Stimulated activated CD4-positive, alpha-beta T cell treated with anti-CD3 and anti-CD28 coated beads, Interleukin-1b, Interleukin-23, amount 100 ng/mL, for 1 hour (primary cell): ENCODE measurements around the gene NOL4L.
"Not testable (repeated sequence)": the region's sequence is repeated elsewhere in the genome, so short reads cannot be mapped to it uniquely, and the experiment has no call there.

ENCODE experiments used
- DNase-seq, 2 donors: peaks; one replicate each; pipeline ENCODE4 v3.0.0-alpha.2; 2020; ENCODE audit warnings: low read depth in 2 of 2

Gene NOL4L

DNA sequence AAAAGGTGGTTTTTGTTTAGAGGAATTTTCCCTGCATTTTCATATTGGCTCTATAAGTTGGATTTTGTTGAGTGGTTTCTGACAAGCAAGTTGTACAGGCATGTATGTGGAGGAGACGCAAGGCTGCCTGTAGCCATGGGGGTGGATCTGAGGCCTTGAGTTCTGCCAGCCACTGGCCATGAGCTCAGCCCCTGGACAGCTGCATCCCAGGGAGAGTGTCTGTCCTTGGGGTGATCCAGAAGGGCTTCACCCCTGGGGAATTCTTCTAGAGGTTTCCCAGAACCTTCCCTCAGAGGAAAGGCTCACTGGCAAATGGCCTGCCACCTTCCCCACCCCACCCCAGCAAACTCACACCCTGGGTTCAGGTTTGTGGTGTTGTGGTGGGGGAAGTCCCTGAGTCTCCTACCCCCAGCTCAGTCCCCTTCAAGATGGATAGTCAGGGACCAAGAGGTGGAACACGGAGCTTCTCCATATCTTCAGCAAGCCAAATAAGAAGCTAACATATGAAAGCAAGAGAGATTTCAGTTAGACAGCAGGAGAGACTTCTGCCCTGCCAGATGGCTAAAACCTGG lies 11.6 kb upstream of the NOL4L start:
- DNase-seq = no peak

DNA sequence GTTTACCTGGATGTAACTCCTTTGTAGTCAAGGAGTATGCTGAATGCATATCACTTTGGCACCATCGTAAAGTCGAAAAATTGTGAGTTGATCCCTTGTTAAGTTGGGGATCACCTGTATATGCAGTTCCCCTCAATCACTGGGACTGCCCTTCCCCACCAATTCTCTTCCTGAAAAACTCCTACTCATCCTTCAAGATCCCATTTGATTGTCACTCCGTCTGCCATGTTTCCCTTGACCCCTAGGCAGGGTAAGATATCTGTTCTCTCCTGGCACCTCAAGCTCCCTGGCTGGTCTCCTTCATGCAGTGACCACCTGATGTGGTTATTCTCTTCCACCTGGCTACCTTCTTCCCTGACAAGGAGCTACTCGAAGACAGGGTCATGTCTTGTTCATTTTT lies 10.0 kb upstream of the NOL4L start:
- DNase-seq = no peak

DNA sequence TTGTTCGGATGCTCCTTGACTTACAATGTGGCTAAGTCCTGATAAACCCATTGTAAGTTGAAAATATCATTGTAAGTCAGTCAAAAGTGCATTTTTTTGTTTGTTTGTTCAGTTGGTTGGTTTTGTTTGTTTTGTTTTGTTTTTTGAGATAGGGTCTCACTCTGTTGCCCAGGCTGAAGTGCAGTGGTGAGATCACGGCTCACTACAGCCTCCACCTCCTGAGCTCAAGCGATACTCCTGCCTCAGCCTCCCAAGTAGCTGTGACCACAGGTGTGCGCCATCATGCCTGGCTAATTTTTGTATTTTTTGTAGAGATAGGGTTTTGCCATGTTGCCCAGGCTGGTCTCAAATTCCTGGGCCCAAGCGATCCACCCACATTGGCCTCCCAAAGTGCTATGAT lies 9.5 kb upstream of the NOL4L start:
- not testable (repeated sequence) for DNase-seq

DNA sequence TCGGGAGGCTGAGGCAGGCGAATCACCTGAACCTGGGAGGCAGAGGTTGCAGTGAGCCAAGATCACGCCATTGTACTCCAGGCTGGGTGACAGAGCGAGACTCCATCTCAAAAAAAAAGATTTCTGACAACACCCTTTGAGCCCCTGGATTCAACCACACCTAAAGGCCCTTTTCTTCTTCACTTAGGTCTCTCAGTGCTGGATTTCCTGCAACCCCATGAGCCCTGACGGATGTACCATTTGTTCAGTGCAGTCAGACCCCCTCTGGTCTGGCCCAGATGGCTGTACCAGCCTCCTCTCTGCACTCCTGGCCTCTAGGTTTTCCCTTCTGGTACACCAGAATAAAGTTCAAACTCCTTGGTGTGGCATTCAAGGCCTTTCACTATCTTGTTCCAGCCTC lies 9.1 kb upstream of the NOL4L start:
- no peak for DNase-seq

DNA sequence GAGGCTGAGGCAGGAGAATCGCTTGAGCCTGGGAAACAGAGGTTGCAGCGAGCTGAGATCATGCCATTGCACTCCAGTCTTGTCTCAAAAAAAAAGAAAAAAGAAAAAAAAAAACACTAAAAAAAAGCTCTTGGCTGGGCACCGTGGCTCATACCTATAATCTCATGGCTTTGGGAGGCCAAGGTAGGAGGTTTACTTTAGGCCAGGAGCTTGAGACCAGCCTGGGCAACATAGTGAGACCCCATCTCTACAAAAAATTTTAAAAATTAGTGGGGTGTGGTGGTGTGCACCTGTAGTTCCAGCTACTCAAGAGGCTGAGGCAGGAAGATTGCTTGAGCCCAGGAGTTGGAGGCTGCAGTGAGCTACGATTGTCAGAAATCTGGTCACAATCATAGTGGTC lies 7.5 kb upstream of the NOL4L start:
- not testable (repeated sequence) for DNase-seq

DNA sequence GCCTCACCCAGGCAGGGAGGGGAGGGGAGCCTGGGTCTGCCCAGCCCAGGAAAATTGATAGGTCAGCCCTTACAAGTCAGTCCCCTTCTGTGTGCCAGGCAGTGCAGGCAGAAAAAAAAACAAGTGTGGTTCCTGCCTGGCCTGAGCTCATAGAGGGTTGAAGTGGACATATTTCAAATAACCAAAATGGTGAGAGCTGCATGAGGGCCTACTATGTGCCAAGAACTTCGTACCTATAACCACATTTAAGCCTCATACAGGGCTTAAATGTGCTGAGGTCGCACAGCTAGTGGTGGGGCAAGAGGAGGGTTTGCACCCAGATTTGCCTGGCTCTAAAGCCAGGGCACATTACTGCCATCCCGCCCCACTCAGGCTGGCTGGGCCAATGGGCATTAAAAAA lies 6.9 kb upstream of the NOL4L start:
- DNase-seq = no peak

DNA sequence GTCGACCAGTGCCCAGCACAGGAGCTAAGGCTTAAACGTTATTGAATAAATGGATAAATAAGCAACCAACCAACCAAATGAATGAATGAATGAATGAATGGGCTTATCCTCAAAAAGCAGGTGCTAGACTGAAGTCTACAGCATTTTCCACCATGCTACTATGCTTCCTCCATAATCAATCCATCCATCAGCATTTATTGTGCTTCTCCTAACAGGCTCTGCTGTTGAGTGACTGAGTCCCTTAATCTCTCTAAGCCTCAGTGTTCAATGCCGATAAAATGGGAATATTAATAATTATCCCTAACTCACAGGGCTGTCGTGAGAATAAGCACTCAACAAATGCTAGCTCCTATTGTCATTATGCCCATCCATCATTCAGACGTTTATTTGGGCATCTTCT lies 4.6 kb upstream of the NOL4L start:
- no peak for DNase-seq

DNA sequence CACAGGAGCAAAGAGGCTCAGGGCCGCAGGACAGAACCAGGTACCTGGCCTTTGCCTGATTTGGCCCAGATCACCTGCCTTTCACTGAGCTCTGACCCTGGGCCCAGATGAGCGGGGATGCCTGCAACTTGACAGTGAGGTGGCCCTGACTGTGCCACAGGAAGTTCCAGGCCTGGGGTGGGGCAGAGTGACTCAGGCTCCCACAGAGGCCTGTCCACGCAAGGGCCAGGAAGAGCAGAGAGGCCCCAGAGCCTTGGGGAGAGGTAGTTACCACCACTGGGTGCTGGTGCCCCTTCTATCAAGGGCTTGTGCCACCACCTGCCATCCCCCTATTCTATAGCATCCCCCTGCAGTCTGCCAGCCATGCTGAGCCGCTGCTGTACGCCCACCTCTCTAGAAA lies 4.1 kb upstream of the NOL4L start:
- DNase-seq = no peak

DNA sequence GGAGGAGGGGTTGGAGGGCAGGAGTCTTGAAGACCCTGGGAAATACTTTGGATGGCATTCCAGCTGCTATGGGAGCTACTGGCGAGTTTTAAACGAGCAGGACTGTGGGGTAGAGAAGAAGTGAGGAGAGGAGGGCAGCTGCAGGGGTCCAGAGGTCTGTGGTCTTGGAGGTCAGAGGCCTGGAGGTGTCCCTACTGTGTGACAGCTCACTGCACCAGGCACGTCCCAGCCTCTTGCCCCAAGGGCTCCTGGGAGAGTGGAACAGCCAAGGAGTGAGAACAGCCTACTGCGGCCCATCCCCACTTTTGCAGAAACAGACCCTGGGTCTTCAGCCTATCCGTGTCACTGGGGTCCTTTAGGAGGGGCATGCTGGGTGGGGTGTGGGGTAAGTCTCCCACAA lies 2.9 kb upstream of the NOL4L start:
- DNase-seq = no peak

DNA sequence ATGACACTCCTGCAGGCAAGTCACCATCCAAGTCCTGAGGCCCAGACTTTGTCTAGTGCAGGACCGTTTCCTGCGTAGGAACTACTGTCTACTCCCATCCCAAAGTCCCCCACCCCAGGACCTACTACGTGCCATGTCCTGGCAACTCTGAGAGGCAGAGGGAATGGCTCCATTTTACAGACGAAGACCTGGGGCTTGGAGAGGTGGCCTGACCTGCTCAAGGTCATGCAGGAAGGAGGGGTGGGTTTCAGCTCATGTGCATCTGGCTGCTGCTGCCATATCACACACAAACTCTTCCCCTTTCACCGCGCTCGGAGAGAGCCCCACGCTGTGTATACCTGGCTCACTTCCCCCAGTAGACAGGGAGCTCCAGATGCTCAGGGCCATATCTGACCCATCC lies 1.2 kb upstream of the NOL4L start:
- DNase-seq = no peak

DNA sequence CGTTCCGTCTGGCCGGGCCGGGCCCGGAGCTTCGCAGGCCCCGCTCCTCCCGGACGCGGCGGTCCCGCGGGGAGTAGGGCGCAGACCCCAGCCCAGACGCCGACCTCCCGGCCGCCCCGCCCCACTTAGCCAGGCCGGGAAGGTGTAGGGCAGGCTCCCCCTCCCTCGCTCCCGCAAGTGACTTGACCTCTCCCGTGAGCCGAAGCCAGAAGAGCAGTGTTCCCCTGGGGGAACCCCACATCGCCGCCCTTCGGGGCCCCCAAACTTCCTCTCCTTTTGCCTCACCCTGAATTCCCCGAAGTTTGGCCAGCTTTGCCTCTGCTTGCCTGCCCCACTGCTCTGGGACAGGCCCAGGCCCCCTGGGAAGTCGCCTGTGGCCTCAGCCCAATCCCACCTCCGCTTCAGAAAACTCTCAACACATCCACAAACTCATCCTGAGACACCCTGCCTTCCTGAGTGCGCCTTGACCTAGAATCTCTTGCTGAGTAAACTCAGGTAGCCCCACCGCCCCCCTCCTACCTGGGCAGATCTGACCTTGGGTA lies 524 bp upstream of the NOL4L start:
- DNase-seq = no peak

DNA sequence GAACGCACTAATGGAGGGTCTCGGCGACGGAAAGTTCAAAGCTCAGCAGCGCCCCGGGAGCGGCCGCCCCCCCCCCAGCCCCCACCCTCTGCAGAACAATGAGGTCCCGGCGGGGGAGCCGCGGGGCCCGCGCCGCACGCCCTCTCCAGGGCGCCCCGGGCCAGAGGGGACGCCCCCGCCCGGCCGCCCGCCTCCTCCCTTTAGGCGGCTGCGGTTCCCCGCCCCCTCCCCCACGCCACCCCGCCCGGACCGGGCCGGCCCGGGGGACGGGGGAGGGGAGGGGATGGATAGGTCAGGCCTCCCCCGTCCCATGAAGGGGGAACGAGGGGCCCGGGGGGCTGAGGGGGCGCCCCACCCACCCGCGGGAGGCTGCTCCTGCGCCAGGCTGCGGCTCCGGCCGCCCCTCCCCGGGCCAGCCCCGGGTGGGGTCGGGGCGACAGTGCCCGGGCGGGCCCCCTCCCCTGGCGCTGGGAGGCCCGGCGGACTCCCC lies 1.5 kb downstream of the NOL4L start:
- DNase-seq = no peak

DNA sequence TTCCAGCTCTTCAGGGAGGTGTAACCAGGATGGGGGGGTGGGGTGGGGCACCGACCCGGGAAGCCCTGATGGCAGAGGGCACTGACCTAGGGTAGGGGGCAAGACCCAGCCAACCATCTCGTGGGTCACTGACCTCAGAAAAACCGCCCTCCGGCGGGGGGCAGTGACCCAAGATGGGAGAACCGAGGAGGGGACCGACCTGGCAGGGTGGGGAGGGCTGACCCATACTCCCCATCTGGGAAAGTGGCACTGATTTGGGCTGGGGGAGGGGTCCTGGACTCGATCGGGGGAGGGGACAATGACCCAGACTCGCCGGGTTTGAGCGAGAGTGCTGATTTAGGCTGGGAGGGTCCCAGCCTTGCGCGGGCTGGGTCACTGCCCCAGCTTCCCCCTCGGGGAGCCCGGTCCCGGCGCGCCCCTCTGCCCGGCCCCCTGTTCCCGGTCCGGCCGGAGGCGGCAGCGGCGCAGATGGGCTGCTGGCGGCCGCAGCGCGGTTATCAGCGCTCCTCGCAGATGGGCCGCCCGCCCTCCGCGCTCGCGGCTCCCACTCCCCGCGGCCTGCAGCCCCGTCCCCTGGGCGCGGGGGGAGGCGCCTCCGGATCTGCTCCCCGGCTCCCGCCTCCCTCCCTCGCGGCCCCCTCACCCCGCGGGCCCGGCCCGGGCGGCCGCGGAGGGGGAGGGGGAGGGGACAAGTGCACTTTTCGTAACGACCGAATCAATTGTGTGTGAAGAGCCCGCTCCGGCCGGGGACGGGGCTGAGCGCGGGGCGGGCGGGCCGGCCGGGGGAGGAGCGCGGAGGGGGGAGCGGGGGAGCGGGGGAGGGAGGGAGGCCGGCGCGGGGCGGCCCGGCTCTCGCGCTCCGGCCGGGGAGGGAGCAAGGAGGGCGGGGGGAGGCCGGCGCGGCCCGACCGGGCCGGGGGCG lies 2.2 kb downstream of the NOL4L start:
- no peak for DNase-seq

DNA sequence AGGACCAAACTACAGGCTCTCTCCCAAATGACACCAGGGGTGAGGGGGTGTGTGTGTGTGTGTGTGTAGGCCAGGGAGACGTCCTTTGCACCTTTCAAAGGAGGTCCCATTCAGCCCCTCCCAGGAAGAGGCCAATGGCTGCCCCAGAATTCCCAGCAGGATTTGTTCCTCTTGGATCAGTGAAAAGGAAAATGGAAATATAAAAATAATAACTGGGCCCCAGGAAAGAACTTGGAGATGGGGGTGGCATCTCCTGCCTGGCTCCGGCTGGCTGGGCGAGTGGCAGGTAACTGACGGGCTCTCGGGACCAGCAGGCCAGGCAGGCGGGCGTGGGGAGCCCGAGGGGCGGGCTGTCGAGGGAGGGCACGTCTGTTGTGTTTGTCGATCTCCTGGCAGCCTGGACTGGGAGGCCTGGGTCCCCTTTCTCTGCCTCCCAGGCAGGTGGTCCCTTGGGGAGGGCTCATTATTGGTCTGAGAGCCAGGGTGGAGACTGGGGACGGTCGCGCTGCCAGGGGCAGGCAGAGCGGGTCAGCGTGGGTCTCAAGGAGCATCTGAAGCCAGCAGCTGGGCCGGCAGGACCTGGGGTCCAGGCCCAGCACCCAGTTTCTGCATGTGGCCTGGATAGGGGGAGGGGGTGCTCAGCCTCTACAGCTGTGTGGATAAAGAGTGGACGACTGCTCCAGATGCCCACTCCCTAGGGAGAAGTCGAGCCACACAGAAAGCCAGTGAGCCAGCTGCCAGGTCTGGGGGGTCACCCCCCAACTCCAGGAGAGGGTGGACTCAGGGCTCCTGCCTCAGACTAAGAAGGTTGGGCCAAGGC lies 3.1 kb downstream of the NOL4L start:
- no peak for DNase-seq

DNA sequence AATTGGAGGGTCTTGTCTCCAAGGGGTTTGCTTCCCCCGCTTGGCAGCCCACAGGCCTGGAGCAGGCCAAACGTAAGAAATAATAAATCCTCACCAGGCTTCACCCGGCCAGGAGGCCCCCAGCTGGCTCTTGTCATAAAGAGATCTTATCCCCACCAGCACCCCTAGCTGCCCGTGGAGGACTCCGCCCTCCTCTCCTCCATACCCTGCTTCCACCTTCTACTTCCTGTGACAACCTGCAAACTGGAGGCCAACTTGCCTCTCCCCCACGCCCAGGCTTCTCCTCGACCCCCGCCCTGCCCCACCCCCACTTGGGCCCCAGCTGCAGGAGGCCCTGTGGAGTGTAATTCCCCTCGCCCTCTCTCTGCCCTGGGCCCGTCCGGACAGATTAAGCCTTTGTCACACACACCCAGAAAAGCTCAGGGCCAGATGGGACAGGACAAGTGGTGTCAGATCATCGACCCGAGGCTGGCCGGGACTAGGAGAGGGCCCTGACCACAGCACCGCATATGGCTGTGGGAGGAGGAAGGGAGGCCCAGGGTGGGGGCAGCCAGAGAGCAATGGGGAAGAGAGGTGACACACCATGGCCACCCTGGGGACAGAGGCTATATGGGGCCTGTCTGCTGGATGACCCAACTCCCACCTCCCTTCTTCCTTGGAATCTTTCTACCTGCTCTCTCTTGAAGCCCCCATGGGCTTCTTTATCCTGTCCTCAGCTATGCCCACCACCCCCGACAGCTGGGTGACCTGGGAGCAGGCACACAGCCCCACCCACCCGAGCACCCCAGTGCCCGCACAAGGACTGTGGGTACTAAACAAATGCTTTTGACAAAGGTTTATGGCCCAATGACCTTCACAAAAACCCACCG lies 3.9 kb downstream of the NOL4L start:
- no peak for DNase-seq

DNA sequence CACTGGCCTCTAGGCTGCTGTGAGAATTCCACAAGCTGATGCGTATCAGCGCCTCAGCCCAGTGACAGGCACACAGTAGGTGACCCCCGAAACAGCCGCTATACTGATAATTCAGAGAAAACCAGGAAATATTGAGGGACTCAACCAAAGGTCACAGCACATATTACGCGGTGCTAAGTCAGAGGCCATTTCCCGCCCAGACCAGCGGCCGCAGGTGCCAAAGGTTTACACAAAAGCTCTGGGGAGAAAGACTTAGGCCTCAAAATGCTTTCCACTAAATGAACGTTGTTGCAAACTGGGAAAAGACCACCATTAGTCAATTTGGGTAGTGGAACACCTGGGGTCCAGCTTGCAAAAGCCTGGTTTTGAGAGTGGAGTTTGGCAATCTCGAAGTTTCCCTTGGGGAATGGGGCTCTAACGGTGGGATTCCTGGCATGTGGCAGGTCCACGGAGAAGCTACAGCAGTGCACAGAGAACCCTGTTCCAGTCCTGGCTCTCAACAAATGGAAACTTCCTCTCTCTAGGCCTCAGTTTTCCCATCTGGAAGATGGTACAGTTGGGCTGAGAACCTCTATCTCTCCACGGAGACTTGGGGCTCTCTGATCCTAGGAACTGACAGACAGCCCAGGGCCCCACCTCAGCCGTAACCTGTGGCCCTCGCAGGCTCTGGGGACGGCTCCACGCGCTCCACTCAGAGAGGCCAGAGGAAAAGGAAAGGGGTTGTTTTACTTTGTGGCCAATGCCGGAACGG lies 4.7 kb downstream of the NOL4L start:
- DNase-seq = no peak

DNA sequence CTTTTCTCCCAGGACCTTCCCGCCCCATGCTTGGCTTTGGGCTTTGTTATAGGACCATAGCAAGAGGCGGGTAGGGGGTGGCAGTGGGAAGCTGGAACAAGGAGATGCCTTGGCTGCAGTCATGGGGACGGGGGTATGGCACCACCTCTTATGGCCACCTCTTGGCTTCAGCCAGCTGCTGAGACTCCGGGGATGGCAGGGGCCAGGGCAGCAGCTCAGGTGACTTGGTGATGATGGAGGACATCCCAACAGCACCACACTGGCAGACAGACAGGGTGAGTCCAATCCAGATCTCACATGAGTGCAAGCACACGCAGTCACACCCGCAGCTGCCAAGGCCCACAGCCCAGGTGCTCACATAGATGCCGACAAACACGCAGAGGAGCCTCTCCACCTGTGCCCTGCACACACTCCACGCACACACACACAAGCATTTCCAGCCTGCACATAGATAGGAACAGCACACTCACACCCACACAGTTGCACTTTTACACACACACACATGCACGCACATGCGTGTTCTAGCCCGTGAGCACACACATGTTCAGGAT lies 6.2 kb downstream of the NOL4L start:
- DNase-seq = no peak

DNA sequence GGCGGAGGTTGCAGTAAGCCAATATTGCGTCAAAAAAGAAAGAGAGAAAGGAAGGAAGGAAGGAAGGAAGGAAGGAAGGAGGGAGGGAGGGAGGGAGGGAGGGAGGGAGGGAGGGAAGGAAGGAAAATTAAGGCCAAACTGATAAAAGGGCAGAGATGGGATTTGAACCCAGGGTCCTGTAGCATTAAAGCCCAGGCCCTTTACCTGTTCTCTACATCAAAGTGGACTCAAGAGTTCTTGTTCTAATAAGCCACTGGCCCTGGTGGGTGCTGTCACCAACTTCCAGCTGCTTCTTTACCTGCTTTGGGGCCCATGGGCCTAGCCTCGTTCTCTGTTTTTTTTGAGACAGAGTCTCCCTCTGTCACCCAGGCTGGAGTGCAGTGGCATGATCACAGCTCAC lies 7.1 kb downstream of the NOL4L start:
- DNase-seq = not testable (repeated sequence)

DNA sequence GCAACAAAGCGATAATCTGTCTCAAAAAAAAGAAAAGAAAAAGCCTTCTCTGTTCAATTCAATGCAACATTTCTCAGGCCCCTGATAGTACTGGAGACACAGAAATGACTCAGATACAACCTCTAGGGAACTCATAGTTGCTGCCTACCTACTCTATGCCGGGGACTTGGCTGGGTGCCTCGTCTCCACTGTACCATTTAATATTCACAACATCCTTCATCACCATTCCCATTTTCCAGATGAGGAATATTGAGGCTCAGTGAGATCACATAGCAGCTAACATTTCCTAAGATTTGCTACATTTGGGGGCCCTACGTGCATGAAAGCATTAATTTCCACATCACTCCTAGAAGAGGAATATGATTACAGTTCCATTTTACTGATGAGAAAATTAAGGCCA lies 7.5 kb downstream of the NOL4L start:
- DNase-seq = no peak

DNA sequence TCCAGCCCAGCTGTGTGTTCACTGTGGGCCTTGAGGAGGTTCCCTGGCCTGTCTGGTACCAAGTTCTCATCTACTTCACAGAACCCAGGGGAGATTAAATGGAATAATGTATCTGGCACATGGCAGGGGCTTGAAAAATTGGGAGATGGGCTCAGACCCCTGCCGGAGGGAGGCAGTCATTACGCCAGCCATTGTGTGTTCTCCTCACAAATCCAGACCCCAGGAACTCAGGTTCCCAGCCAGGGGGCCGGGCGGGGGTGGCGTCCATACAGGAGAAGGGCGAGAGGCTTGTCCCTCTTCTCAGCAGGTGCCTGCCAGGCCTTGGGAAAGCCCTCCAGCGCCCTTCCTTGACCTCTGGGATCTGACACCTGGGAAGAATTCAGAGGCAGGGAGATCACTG lies 8.1 kb downstream of the NOL4L start:
- no peak for DNase-seq
